ENCODE measurements around the gene KCNAB3.
A peak's percentile ranks its signal among the peaks of the same experiment; 100 is the strongest.

KCNAB3 gene

DNA sequence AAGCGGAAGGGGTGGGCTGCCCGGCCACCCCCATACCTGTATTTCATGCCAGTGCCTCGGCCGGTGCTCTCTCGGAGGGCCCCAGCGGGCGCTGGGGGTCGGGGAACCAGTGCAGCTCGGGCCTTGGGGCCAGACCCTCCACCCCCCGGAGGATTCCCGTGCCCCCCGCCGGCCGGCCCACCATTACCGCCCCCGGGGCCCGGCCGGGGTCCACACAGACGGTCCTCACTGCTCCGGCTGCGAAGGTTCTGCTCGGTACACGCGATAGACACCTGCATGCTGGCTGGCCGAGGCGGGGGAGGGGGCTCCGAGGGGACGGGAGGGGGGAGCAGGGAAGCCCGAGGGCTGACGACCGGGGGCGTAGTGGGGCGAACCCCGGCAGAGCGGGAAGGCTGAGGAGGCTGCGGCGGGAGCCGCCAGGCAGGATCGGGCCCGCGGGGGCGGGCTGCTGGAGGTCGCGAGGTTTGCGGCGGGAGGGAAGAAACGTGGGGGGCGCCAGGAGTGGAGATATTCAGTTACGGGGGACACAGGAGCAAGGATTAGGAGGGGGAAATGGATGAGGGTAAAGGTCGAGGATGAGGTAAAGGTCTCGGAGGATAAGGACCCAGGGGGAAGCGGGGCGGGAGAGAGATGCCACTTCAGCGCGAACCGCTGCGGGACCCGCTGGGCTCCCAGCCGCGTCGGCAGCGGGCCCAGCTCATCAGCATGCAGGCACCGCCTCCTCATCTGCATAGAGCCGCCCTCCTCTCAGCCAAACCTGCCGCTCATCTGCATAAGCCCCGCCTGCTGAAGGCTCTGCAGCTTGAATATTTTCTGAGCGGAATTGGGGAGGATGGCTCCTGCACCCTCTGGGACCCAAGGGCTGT lies at the start of gene KCNAB3:
KCNAB3 (minus strand) TSS at position 699 of the 866 bp plus-strand sequence; CDS start at position 278, 421 bp downstream.
- peak; percentile 89 for DNase-seq (ENCODE audit: low spot score)
- TF ChIP-seq, protein P1, sequence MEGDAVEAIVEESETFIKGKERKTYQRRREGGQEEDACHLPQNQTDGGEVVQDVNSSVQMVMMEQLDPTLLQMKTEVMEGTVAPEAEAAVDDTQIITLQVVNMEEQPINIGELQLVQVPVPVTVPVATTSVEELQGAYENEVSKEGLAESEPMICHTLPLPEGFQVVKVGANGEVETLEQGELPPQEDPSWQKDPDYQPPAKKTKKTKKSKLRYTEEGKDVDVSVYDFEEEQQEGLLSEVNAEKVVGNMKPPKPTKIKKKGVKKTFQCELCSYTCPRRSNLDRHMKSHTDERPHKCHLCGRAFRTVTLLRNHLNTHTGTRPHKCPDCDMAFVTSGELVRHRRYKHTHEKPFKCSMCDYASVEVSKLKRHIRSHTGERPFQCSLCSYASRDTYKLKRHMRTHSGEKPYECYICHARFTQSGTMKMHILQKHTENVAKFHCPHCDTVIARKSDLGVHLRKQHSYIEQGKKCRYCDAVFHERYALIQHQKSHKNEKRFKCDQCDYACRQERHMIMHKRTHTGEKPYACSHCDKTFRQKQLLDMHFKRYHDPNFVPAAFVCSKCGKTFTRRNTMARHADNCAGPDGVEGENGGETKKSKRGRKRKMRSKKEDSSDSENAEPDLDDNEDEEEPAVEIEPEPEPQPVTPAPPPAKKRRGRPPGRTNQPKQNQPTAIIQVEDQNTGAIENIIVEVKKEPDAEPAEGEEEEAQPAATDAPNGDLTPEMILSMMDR (IDR thresholded peaks at IDR 0.05; ENCODE audit: extremely low read depth, missing control alignments), result no peak

DNA sequence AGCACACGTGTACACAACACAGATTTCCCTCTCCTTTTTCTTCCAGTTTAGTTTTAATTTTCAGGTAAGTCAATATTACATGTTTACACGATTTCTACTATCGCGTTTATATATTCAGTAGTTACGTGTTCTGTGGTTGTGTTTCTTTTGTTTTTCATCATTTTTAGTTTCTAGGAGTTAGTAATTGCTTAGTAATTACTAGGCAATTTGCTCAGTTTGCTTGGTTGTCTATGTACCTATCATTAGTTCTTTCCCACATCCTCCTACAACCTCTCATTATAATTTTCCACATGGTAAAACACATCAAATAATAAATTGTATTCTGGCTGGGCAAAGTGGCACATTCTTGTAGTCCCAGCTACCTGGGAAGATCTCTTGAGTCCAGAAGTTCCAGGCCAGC lies 48.1 kb upstream of the KCNAB3 start:
- TF ChIP-seq, protein P1 (IDR thresholded peaks at IDR 0.05; ENCODE audit: extremely low read depth, missing control alignments), result no peak
- no peak for DNase-seq (ENCODE audit: low spot score)

DNA sequence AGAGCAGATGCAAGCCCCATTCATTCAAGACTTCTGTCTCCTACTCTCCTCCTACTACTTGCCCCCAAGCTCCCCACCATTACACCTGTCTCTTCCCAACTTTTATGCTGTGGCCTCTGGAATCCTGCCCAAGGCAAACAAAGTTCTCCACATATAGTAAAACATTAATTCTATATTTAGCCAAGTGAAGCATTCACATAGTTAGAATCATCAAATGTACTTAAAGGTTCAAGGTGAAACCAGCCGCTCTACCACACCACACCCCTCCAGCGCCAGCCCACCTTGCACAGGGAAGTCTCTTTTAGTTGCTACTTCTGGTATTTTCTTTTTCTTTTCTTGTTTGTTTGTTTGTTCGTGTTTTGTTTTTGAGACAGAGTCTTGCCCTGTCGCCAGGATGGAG lies 47.4 kb upstream of the KCNAB3 start:
- no peak for DNase-seq (ENCODE audit: low spot score)
- TF ChIP-seq, protein P1 (IDR thresholded peaks at IDR 0.05; ENCODE audit: extremely low read depth, missing control alignments), result no peak

DNA sequence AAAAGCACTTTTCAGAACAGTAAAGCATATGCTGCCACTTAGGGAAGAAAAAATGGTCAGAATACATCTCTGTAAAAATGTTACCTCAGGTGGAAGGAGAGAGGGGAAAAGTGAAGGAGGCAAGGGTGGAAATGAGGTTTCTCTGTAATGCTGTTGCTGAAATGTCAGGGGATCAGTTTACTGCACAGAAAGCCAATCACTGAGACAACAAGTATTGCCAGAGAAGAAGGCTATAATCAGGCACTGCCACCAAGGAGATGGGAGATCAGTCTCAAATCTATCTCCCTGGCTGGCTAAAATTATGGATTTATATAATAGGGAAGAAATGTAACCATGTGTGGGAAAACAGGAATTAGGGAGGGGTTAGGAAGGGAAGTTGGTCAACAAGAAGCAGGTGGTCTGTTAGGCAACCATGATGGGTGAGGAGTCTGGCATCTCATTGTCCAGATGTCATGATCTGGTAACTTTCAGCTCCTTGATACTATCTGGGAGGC lies 45.0 kb upstream of the KCNAB3 start:
- TF ChIP-seq, protein P1 (IDR thresholded peaks at IDR 0.05; ENCODE audit: extremely low read depth, missing control alignments), result no peak
- no peak for DNase-seq (ENCODE audit: low spot score)

DNA sequence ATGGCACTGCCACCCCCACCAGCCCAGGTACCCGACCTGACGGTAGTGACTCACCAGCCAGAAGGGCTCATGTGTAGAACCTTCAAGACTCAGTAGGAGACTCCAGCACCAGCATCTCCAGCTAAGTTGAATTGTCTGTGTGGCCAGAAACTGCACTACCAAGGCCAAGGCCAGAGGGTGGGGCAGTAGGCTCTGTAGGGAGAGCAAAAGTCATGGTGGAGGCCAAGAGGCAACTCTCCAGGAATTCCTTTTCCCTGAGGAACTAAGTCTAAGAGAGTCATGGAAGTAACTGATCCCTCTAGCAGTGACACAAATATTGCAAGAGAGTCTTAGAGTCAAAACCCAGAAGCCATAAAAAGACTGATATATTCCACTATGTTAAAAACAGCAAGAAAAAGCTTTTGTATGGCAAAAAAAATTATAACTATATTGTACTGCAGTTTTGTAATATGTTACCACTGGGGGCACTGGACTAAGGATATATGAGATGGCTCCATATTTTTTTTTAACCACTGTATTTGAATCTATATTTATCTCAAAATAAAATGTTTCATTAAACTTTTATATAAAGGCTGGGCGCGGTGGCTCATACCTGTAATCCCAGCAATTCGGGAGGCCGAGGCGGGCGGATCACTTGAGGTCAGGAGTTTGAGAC lies 42.6 kb upstream of the KCNAB3 start:
- TF ChIP-seq, protein P1 (IDR thresholded peaks at IDR 0.05; ENCODE audit: extremely low read depth, missing control alignments), result no peak

DNA sequence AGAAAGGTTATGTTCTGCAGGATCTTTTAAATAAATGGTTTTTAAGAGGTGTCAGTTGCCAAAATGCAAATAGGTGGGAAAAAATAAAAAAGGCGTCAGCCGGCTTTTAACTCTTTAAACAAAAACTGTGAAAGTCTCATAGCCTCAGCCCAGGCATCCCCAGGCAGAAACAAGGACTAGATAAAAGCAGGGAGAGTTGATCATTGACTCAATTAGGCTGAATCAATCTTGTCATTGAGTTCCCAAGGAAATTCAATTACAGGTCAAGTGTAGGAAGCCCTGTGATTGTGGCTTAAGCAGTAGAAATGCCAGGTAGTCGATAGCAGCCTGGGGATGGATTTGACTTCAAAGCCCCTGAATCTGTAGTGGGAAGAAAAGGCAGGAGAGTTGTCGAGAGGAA lies 42.0 kb upstream of the KCNAB3 start:
- DNase-seq (ENCODE audit: low spot score), result no peak
- TF ChIP-seq, protein P1 (IDR thresholded peaks at IDR 0.05; ENCODE audit: extremely low read depth, missing control alignments), result no peak

More for the DNA sequence above, 42.6 kb upstream of the KCNAB3 start:
- no peak for DNase-seq (ENCODE audit: low spot score)

DNA sequence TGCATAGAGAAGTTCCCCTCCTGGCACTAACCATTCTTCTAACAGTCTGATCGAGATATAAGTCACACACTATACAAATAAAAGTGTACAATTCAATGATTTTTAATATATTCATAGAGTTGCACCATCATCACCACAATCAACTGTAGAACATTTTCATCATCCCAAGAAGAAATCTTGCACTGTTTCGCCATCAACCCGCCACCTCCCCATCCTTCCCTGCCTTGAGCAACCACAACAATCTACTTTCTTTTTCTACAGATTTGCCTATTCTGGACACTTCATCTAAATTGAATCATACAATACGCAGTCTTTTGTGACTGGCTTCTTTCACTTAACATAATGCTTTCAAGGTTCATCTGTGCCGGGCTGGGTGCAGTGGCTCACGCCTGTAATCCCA lies 39.8 kb upstream of the KCNAB3 start:
- TF ChIP-seq, protein P1 (IDR thresholded peaks at IDR 0.05; ENCODE audit: extremely low read depth, missing control alignments), result no peak
- DNase-seq (ENCODE audit: low spot score), result no peak

Measured in GM20000 (cell line).